Activated naive CD4-positive, alpha-beta T cell treated with anti-CD3 and anti-CD28 coated beads, Interleukin-2, amount 50 U/mL, for 72 hours (primary cell): ENCODE data around the gene NEU4. TPM values are rescaled to one million over a fixed set of nuclear protein-coding genes. Genes with fewer than 3 reads are reported as not detected.
A peak's percentile ranks its signal among the peaks of the same experiment; 100 is the strongest.

Experiments
- ATAC-seq, 2 donors: fragments of 150-1000 bp; cut with Tn5 transposase; 2 replicates each; pipeline ENCODE4 v1.10.0; 2021; ENCODE audit warnings: mild to moderate bottlenecking in 2 of 2, moderate library complexity in 2 of 2
- DNase-seq, 2 donors: peaks; one replicate each; pipeline ENCODE4 v3.0.0; 2021 to 2022; ENCODE audit warnings: low spot score in 2 of 2
- H3K27ac Mint-ChIP-seq, 2 donors: one replicate each; pipeline ENCODE4 v1.8.0; 2022; ENCODE audit warnings: mild to moderate bottlenecking in 2 of 2, mixed read lengths in 2 of 2
- H3K36me3 Mint-ChIP-seq, 2 donors: one replicate each; pipeline ENCODE4 v1.8.0; 2022; ENCODE audit warnings: mixed read lengths in 2 of 2
- H3K9me3 Mint-ChIP-seq, 2 donors: one replicate each; pipeline ENCODE4 v1.8.0; 2022; ENCODE audit warnings: mixed read lengths in 2 of 2
- total RNA-seq, 2 donors: library from RNA; stranded (reverse); gene quantifications; one replicate each; pipeline ENCODE4 v1.2.3, GENCODE V29; 2022

Gene NEU4
- total RNA-seq, 2 donors from 2014 or later = 1.1 to 1.2 TPM

DNA sequence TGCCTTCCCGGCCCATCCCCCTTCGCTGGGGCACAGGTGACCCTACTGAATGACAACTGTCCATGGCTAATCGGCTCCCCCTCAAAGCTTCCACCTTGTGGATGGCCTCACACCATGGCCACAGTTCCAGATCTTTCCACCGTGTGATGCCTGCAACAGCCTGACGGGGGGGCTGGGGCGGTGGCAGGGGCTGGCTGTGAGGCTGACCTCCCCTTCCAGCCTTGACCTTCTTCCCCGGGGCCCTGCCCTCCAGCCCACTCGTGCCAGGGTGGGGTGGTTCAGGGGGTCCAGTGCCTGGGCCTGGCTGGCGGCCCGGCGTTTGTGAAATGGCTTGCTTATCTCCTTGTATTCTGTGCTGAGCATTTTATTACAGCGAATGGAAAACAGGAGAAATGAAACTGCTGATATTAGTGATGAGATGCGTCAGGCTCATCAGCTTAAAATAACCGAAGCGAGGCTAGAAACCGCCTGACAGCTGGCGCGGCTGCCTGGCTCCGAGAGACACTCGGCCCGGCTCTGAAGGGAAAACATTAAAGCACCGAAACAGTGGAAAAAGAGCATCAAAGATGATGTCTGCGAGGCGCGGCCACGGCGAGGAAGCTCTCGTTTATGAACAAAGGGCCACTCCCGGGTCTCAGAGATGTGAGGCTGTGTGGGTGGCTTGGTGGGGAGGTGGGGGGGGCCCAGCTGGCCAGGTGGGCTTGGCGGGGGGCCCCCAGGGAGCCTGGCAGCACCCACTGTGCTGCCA is 50.6 kb downstream of the NEU4 start:
- Mint-ChIP-seq H3K36me3 (peaks cover 10 to 27% of the 10 kb centered on the region in 2 donors), H3K9me3 (peaks cover 7 to 20% of the 10 kb centered on the region in 2 donors), H3K27ac (peak overlapping the region; percentile 85 to 94)
- DNase-seq = peak; percentile 69 to 83
- peak; percentile 61 to 70 for ATAC-seq

- Mint-ChIP-seq H3K36me3 (peaks cover 10 to 27% of the 10 kb centered on the region in 2 donors), H3K9me3 (peaks cover 11 to 26% of the 10 kb centered on the region in 2 donors), H3K27ac (peak overlapping the region; percentile 5 to 94)
- DNase-seq (no peak), ATAC-seq (peak; percentile 23 to 55)
These were observed 51.4 kb downstream of the NEU4 start for GRCh38 chr2:241860184-241861078.

GRCh38 chr2:241861264-241861663 is 52.3 kb downstream of the NEU4 start:
- Mint-ChIP-seq H3K36me3 (peaks cover 10 to 27% of the 10 kb centered on the region in 2 donors), H3K9me3 (peaks cover 11 to 26% of the 10 kb centered on the region in 2 donors), H3K27ac (peak overlapping the region; percentile 20 to 44)
- DNase-seq (no peak), ATAC-seq (no peak)

GRCh38 chr2:241862093-241862492 is 53.1 kb downstream of the NEU4 start:
- ATAC-seq (no peak), DNase-seq (no peak)
- Mint-ChIP-seq H3K36me3 (peaks cover 5 to 27% of the 10 kb centered on the region in 2 donors), H3K9me3 (peaks cover 11 to 26% of the 10 kb centered on the region in 2 donors), H3K27ac (peak overlapping the region; percentile 6 to 20)

GRCh38 chr2:241862775-241863535 is 54.0 kb downstream of the NEU4 start:
- no peak for ATAC-seq
- Mint-ChIP-seq H3K27ac (peak overlapping the region; percentile 55 to 83), H3K36me3 (peaks cover 5 to 26% of the 10 kb centered on the region in 2 donors), H3K9me3 (peaks cover 11 to 26% of the 10 kb centered on the region in 2 donors)
- no peak for DNase-seq

DNA sequence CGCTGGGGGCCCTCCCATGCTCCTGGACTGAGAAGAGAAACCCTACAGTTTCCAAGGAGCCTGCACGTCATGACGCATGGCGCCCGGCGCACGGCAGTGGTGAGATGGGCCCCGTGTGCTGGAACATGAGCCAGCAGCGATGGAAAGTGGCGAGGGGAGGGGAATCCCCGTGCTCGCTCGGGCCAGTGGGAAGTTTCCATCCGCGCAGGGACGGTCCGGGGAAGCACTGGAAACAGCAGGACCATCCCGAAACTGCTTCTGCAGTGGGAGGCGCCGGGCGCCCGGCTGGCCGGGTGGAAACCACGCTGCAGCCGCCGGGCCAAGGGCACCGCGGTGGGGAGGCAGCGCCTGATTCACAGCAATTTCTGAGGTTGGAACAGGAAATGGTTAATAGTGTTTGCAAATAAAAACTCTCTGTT is 54.6 kb downstream of the NEU4 start:
- H3K9me3 Mint-ChIP-seq = peaks cover 11 to 26% of the 10 kb centered on the region in 2 donors
- ATAC-seq (peak; percentile 34 to 67), DNase-seq (peak; percentile 50 to 88)
- peak overlapping the region; percentile 55 to 83 for H3K27ac Mint-ChIP-seq
- H3K36me3 Mint-ChIP-seq = peaks cover 5 to 23% of the 10 kb centered on the region in 2 donors

GRCh38 chr2:241864168-241864849 is 55.3 kb downstream of the NEU4 start:
- peak overlapping the region; percentile 33 to 62 for H3K27ac Mint-ChIP-seq
- ATAC-seq = no peak
- H3K9me3 Mint-ChIP-seq = peaks cover 11 to 26% of the 10 kb centered on the region in 2 donors
- peaks cover 5 to 23% of the 10 kb centered on the region in 2 donors for H3K36me3 Mint-ChIP-seq
- no peak for DNase-seq

DNA sequence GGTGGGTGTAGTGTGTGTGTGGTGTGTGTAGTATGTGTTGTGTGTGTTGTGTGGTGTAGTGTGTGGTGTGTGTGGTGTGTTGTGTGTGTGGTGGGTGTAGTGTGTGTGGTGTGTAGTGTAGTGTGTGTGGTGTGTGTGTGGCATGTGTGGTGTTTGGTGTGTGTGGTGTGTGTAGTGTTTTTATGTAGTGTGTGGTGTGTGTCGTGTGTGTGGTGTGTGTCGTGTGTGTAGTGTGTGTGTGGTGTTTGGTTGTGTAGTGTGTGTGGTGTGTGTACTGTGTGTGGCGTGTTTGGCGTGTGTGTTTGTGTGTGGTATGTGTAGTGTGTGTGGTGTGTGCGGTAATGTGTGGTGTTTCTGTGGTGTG is 55.8 kb downstream of the NEU4 start:
- DNase-seq (no peak), ATAC-seq (no peak)
- peaks cover 5 to 23% of the 10 kb centered on the region in 2 donors for H3K36me3 Mint-ChIP-seq
- peak overlapping the region in 1 of 2 donors; percentile 33 for H3K27ac Mint-ChIP-seq
- H3K9me3 Mint-ChIP-seq = peaks cover 11 to 26% of the 10 kb centered on the region in 2 donors

DNA sequence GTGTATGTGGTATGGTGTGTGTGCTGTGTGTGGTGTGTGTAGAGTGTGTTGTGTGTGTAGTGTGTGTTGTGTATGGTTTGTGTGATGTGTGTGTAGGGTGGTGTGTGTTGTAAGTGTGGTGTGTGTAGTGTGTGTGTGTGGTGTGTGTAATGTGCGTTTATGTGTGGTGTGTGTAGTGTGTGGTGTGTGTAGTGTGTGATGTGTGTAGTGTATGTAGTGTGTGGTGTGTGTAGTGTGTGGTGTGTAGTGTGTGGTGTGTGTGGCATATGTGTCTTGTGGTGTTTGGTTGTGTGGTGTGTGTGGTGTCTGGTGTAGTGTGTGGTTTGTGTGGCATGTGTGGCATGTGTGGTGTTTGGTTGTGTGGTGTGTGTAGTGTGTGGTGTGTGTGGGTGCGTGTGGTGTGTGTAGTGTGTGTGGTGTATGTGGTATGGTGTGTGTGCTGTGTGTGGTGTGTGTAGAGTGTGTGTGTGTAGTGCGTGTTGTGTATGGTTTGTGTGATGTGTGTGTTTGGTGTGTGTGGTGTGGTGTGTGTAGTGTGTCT is 56.5 kb downstream of the NEU4 start:
- peaks cover 5 to 23% of the 10 kb centered on the region in 2 donors for H3K36me3 Mint-ChIP-seq
- H3K9me3 Mint-ChIP-seq = peaks cover 11 to 26% of the 10 kb centered on the region in 2 donors
- no peak for DNase-seq
- ATAC-seq = no peak
- peak overlapping the region in 1 of 2 donors; percentile 33 for H3K27ac Mint-ChIP-seq

GRCh38 chr2:241865957-241866789 is 57.2 kb downstream of the NEU4 start:
- ATAC-seq (peak; percentile 5 to 20), DNase-seq (no peak)
- Mint-ChIP-seq H3K27ac (peak overlapping the region in 1 of 2 donors; percentile 33), H3K9me3 (peaks cover 11 to 24% of the 10 kb centered on the region in 2 donors), H3K36me3 (peaks cover 5 to 20% of the 10 kb centered on the region in 2 donors)

Other genes starting within 250 kb of the NEU4 start
- 10 to 100 TPM; 42.2 to 45.8 TPM for gene THAP4, start 172.0 kb upstream of the NEU4 start, total RNA-seq
- 100 to 1,000 TPM; 103 to 107 TPM for gene ATG4B, start 171.5 kb upstream of the NEU4 start, total RNA-seq
- gene DTYMK, start 122.4 kb upstream of the NEU4 start, total RNA-seq = 10 to 100 TPM; 85.5 to 92.9 TPM
- gene ING5, start 107.2 kb upstream of the NEU4 start, total RNA-seq = 10 to 100 TPM; 36.9 to 41.6 TPM
- 10 to 100 TPM; 22.1 to 38.2 TPM for gene D2HGDH, start 74.6 kb upstream of the NEU4 start, total RNA-seq
- gene GAL3ST2, start 32.4 kb upstream of the NEU4 start, total RNA-seq = 1 to 10 TPM in 1 of 2 donors, under 1 TPM in 1; 0.16 to 1.1 TPM
- gene PDCD1, start 49.7 kb downstream of the NEU4 start, total RNA-seq = 10 to 100 TPM; 22.5 to 25.4 TPM
- gene RTP5, start 60.5 kb downstream of the NEU4 start, total RNA-seq = under 1 TPM in 1 of 2 donors, not detected in 1; 0.09 TPM